WTC11 (cell line): ENCODE results near the gene INTS11.

Experiments used
- CREM ChIP-seq: sonication (generic); formaldehyde crosslinking; IDR thresholded peaks from 2 replicates; pipeline ENCODE4 v1.8.1; 2022; ENCODE audit warnings: mild to moderate bottlenecking, missing genetic modification reagents, moderate library complexity
- ZNF671 ChIP-seq: fragments of 250-450 bp; sonication (Bioruptor Pico); IDR thresholded peaks from 2 replicates; pipeline ENCODE4 v1.8.0; 2021; ENCODE audit warnings: mild to moderate bottlenecking
- TF ChIP-seq, protein P1 (sequence below): sonication (generic); formaldehyde crosslinking; IDR thresholded peaks from 2 replicates; pipeline ENCODE4 v1.8.0; 2022; ENCODE audit warnings: mild to moderate bottlenecking, missing genetic modification reagents

DNA sequence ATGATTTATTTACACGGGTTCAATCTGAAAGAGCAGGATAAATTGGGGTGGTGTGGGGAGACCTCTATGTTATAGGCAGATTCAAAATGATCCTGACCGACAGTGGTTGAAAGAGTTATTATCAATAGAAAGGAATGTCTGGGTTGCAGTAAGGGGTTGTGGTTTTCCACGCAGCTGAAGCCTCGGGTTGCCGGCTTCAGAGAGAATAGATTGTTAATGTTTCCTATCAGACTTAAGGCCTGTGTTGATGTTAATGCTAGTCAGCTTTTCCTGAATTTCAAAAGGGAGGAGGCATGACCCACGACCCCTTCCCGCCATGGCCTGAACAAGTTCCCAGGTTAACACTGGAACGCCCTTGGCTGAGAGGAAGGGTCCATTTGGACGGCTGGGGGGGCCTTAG lies 48.6 kb downstream of the INTS11 start:
- TF ChIP-seq CREM (no peak), ZNF671 (no peak)
- TF ChIP-seq, protein P1, sequence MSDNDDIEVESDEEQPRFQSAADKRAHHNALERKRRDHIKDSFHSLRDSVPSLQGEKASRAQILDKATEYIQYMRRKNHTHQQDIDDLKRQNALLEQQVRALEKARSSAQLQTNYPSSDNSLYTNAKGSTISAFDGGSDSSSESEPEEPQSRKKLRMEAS (CRISPR knock-in tag) = no peak
